ENCODE measurements around the gene EN1. TPM values are rescaled to one million over a fixed set of nuclear protein-coding genes. Genes with fewer than 3 reads are reported as not detected.
A peak's percentile ranks its signal among the peaks of the same experiment; 100 is the strongest.

Gene EN1
- polyA plus RNA-seq, 2 of the 4 experiments (the other 2 are of a cell fraction), result 0.06 to 0.92 TPM

- ChIA-PET CTCF (interaction anchor here (1.0 to 5.1 kb wide), 3 partner anchors 10 to 474 kb away, joined by 3 to 35 read pairs (median 4); no protein-coding TSS in a partner anchor), POLR2A (no interaction called here)
- H3K4me3 ChIP-seq, result peak overlapping the region; percentile 57
- H3K9me3 ChIP-seq, result no peaks in the 10 kb centered on the region
- peak overlapping the region; percentile 69 for H3K4me2 ChIP-seq
- ATAC-seq (peak in 1 of 2 experiments; percentile 14; a peak in 1 of 6 replicates), DNase-seq (ENCODE audit: low read depth in 1 of 2, low spot score in 1 of 2) (no peak), FAIRE-seq (no peak)
- TF ChIP-seq MAZ (IDR thresholded peaks at IDR 0.05; ENCODE audit: borderline replicate concordance, low read depth, low read length) (no peak), KDM1A (IDR thresholded peaks at IDR 0.05; ENCODE audit: low read depth) (no peak), HEYL (CRISPR knock-in tag; IDR thresholded peaks at IDR 0.05) (no peak), ZC3H11A (IDR thresholded peaks at IDR 0.05) (no peak)
- peak overlapping the region in 1 of 2 experiments; percentile 91; a peak in 3 of 6 replicates for H3K27ac ChIP-seq
- WGBS (ENCODE audit: missing lambda C conversion rate), result 79% methylated on average over 47 of the region's 47 CpGs
- 0 out of 3 replicates have a peak, but pooled peaks cover 3% of the 10 kb centered on the region for H3K4me1 ChIP-seq
Observed at GRCh38 chr2:118845522-118846441, 1.7 kb downstream of the EN1 start.

- 92% methylated on average over 42 of the region's 43 CpGs for WGBS (ENCODE audit: missing lambda C conversion rate)
- Histone ChIP-seq H3K4me2 (no peak overlapping the region), H3K4me1 (0 out of 3 replicates have a peak, but pooled peaks cover 3% of the 10 kb centered on the region), H3K27ac (no peak overlapping the region), H3K9me3 (no peaks in the 10 kb centered on the region), H3K4me3 (no peak overlapping the region)
- DNase-seq (ENCODE audit: low read depth in 1 of 2, low spot score in 1 of 2) (no peak), FAIRE-seq (no peak), ATAC-seq (no peak)
- POLR2A ChIA-PET, result no interaction called here
- CTCF ChIA-PET, result interaction anchor here (1.0 to 5.1 kb wide), 3 partner anchors 10 to 623 kb away, joined by 3 to 35 read pairs (median 5); no protein-coding TSS in a partner anchor
- TF ChIP-seq RAD21 (conservative IDR thresholded peaks at IDR 0.05 in 1 of 2, IDR thresholded peaks at IDR 0.05 in 1 of 2), result no peak
Observed at GRCh38 chr2:118845005-118845521, 2.4 kb downstream of the EN1 start.

- ChIA-PET POLR2A (no interaction called here), CTCF (interaction anchor here (0.8 to 5.1 kb wide), 4 partner anchors 8 to 623 kb away, joined by 3 to 35 read pairs (median 4); no protein-coding TSS in a partner anchor)
- Histone ChIP-seq H3K9me3 (no peaks in the 10 kb centered on the region), H3K27ac (no peak overlapping the region), H3K4me2 (no peak overlapping the region), H3K4me3 (no peak overlapping the region), H3K4me1 (0 out of 3 replicates have a peak, but pooled peaks cover 3% of the 10 kb centered on the region)
- ATAC-seq (no peak), DNase-seq (ENCODE audit: low read depth in 1 of 2, low spot score in 1 of 2) (no peak), FAIRE-seq (no peak)
- TF ChIP-seq SMC3 (IDR thresholded peaks at IDR 0.05) (no peak), HOXB5 (CRISPR knock-in tag; IDR thresholded peaks at IDR 0.05) (no peak), KDM5A (IDR thresholded peaks at IDR 0.05) (no peak), ATOH8 (CRISPR knock-in tag; IDR thresholded peaks at IDR 0.05; ENCODE audit: low read depth) (no peak), GATA3 (IDR thresholded peaks at IDR 0.05; ENCODE audit: borderline replicate concordance) (no peak), PHF8 (IDR thresholded peaks at IDR 0.05; ENCODE audit: borderline replicate concordance, low read depth) (no peak), CEBPB (IDR thresholded peaks at IDR 0.05) (no peak), CBX2 (IDR thresholded peaks at IDR 0.05; ENCODE audit: borderline replicate concordance, low read depth) (no peak), CTCF (IDR thresholded peaks at IDR 0.05) (no peak), TP53 (CRISPR knock-in tag; IDR thresholded peaks at IDR 0.05) (no peak), CHD4 (IDR thresholded peaks at IDR 0.05; ENCODE audit: borderline replicate concordance) (no peak)
- WGBS (ENCODE audit: missing lambda C conversion rate), result 73% methylated on average over 8 of the region's 8 CpGs
Observed at GRCh38 chr2:118844261-118845004, 3.0 kb downstream of the EN1 start.

Data from A549 (cell line).